Gastroesophageal sphincter (tissue), 3 donors: Measurements from ENCODE around the gene OBSL1.

Source experiments
- CTCF ChIP-seq, 4 experiments: fragments of 200-600 bp in 2 of 4; fragments of 450-650 bp in 2 of 4; sonication (generic) in 1 of 4; IDR thresholded peaks; one replicate each; pipeline ENCODE4 v1.5.1; 2017 to 2019; ENCODE audit warnings: antibody characterized with exemption in 4 of 4, mild to moderate bottlenecking in 2 of 4, moderate library complexity in 2 of 4
- EP300 ChIP-seq: sonication (generic); formaldehyde crosslinking; IDR thresholded peaks from one replicate; pipeline ENCODE4 v1.6.1; 2017; ENCODE audit warnings: antibody characterized with exemption, mild to moderate bottlenecking
- POLR2A ChIP-seq, 2 donors: fragments of 450-650 bp; IDR thresholded peaks; one replicate each; pipeline ENCODE4 v1.6.1; 2017; ENCODE audit warnings: antibody characterized with exemption in 2 of 2, mild to moderate bottlenecking in 2 of 2, moderate library complexity in 1 of 2
- POLR2AphosphoS5 ChIP-seq: sonication (generic); formaldehyde crosslinking; IDR thresholded peaks from one replicate; pipeline ENCODE4 v1.6.1; 2017; ENCODE audit warnings: antibody characterized with exemption

- TF ChIP-seq CTCF (IDR thresholded peaks at IDR 0.05) (no peak), EP300 (no peak), POLR2A (IDR thresholded peaks at IDR 0.05) (no peak), POLR2AphosphoS5 (no peak)
These were observed 37.2 kb downstream of the OBSL1 start for GRCh38 chr2:219533930-219534661.
